Thymus (tissue), 11 donors: ENCODE results near the gene TTC3. TPM values are rescaled to one million over a fixed set of nuclear protein-coding genes. Genes with fewer than 3 reads are reported as not detected.

ENCODE experiments used
- DNase-seq, 9 donors: peaks; one replicate each; pipeline ENCODE4 v3.0.0-alpha.2; 2013; ENCODE audit warnings: low spot score in 9 of 9, low read depth in 6 of 9, missing footprints in 1 of 9
- H3K27ac ChIP-seq, 2 donors: one replicate each; pipeline ENCODE4 v1.5.1; 2013; ENCODE audit warnings: control low read depth in 1 of 2, low read depth in 1 of 2, low read length in 1 of 2, mild to moderate bottlenecking in 1 of 2, moderate library complexity in 1 of 2
- H3K27me3 ChIP-seq, 2 donors: one replicate each; pipeline ENCODE4 v1.5.1; 2013; ENCODE audit warnings: low read length in 1 of 2; ENCODE audit not compliant: control insufficient read depth in 2 of 2, insufficient read depth in 1 of 2
- H3K36me3 ChIP-seq, 2 donors: one replicate each; pipeline ENCODE4 v1.5.1; 2013; ENCODE audit warnings: low read length in 1 of 2, mild to moderate bottlenecking in 1 of 2, moderate library complexity in 1 of 2; ENCODE audit not compliant: control insufficient read depth in 2 of 2, insufficient read depth in 2 of 2
- H3K4me1 ChIP-seq, 2 donors: one replicate each; pipeline ENCODE4 v1.5.1; 2013; ENCODE audit warnings: low read length in 2 of 2; ENCODE audit not compliant: control insufficient read depth in 2 of 2, insufficient read depth in 2 of 2
- H3K4me3 ChIP-seq, 2 donors: one replicate each; pipeline ENCODE4 v1.5.1; 2013; ENCODE audit warnings: low read length in 2 of 2, control low read depth in 1 of 2, mild to moderate bottlenecking in 1 of 2
- H3K9me3 ChIP-seq, 2 donors: one replicate each; pipeline ENCODE4 v1.5.1; 2013; ENCODE audit warnings: low read length in 1 of 2, mild to moderate bottlenecking in 1 of 2; ENCODE audit not compliant: control insufficient read depth in 2 of 2, insufficient read depth in 1 of 2
- WGBS: extraction: QIAGEN DNeasy Blood & Tissue Kit; methylation state at CpG from one replicate; pipeline ENCODE4 v1.1.7; 2013; 5-methylcytosine and 5-hydroxymethylcytosine counted together
- polyA plus RNA-seq: library from polyadenylated mRNA; stranded (reverse); fragments of 200-250 nt; gene quantifications from one replicate; pipeline ENCODE4 v1.2.3, GENCODE V29; 2013
- total RNA-seq: library from RNA; stranded (reverse); fragments of 120-200 nt; gene quantifications from one replicate; pipeline ENCODE4 v1.2.4, GENCODE V29; 2013
- donor health status: healthy.

TTC3 gene
- total and polyA plus RNA-seq, 2 donors: 37.7 to 80.2 TPM

GRCh38 chr21:37036177-37036576 lies 36.9 kb upstream of the TTC3 start:
- WGBS: 97% methylated on average over 4 of the region's 4 CpGs
- Histone ChIP-seq H3K27ac (no peak overlapping the region), H3K36me3 (no peaks in the 10 kb centered on the region), H3K27me3 (no peaks in the 10 kb centered on the region), H3K4me1 (no peaks in the 10 kb centered on the region), H3K4me3 (no peak overlapping the region), H3K9me3 (no peaks in the 10 kb centered on the region)
- no peak for DNase-seq

GRCh38 chr21:37039411-37040075 lies 33.5 kb upstream of the TTC3 start:
- no peak overlapping the region for H3K4me3 ChIP-seq
- no peak overlapping the region for H3K27ac ChIP-seq
- 95% methylated on average over 9 of the region's 9 CpGs for WGBS

GRCh38 chr21:37040212-37040611 lies 32.8 kb upstream of the TTC3 start:
- Histone ChIP-seq H3K4me3 (no peak overlapping the region), H3K4me1 (peaks cover 0 to 14% of the 10 kb centered on the region in 2 donors), H3K9me3 (no peaks in the 10 kb centered on the region), H3K27me3 (no peaks in the 10 kb centered on the region), H3K27ac (no peak overlapping the region), H3K36me3 (no peaks in the 10 kb centered on the region)
- DNase-seq: no peak
- WGBS: 96% methylated on average over 3 of the region's 3 CpGs

More at GRCh38 chr21:37039411-37040075, 33.5 kb upstream of the TTC3 start:
- H3K36me3 ChIP-seq: no peaks in the 10 kb centered on the region
- no peak for DNase-seq
- no peaks in the 10 kb centered on the region for H3K9me3 ChIP-seq
- H3K27me3 ChIP-seq: no peaks in the 10 kb centered on the region
- peaks cover 0 to 7% of the 10 kb centered on the region in 2 donors for H3K4me1 ChIP-seq

DNA sequence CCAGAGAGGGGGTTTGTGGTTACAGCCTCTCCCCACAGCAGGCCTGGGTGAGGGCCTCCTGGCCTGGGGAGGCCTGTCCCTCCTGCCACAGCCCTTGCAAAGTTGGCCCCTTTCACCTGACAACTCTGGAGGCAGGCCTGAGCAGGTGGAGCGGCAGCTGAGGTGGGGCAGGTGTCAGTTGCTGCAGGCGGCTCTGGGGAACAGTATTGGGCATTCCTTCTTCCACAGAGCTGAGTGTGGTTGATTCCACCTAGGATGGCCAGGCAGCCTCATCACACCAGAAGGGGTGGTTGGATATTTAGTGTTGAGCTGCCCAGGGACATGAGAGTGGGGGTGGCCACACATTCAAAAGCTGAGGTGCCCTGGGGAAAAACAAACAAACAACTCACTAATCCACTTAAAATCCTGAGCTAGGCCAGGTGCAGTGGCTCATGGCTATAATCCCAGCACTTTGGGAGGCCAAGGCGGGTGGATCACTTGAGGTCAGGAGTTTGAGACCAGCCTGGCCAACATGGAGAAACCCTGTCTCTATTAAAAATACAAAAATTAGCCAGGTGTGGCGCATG lies 31.3 kb upstream of the TTC3 start:
- Histone ChIP-seq H3K36me3 (no peaks in the 10 kb centered on the region), H3K27ac (no peak overlapping the region), H3K4me1 (peaks cover 0 to 16% of the 10 kb centered on the region in 2 donors), H3K27me3 (no peaks in the 10 kb centered on the region), H3K4me3 (no peak overlapping the region), H3K9me3 (no peaks in the 10 kb centered on the region)
- no peak for DNase-seq
- WGBS: 96% methylated on average over 4 of the region's 4 CpGs

DNA sequence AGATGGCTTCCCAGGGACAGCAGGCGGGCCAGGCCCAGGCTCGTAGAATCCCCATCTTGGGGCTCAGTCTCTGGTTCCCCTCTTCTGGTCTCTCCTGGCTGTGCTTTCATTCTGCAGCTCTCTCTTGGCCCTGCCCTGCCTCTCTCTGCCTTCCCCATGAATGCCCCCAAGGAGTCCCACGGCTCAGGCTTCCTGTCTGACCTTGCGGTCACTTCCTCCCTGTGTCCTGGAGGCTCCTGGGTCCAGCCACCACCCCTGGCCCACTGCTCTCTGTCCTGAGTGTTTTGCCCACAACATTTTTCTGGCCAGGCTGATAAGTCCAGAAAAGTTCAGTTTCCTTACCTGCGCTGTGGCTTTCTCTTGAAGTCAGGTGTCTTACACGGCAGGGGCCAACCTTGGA lies 29.2 kb upstream of the TTC3 start:
- Histone ChIP-seq H3K36me3 (no peaks in the 10 kb centered on the region), H3K27ac (no peak overlapping the region), H3K4me1 (peaks cover 0 to 16% of the 10 kb centered on the region in 2 donors), H3K27me3 (no peaks in the 10 kb centered on the region), H3K4me3 (no peak overlapping the region), H3K9me3 (no peaks in the 10 kb centered on the region)
- WGBS: 83% methylated on average over 6 of the region's 6 CpGs
- DNase-seq: no peak

GRCh38 chr21:37044643-37045042 lies 28.4 kb upstream of the TTC3 start:
- Histone ChIP-seq H3K4me3 (no peak overlapping the region), H3K27me3 (no peaks in the 10 kb centered on the region), H3K27ac (no peak overlapping the region), H3K9me3 (no peaks in the 10 kb centered on the region), H3K36me3 (no peaks in the 10 kb centered on the region), H3K4me1 (peaks cover 0 to 16% of the 10 kb centered on the region in 2 donors)
- 93% methylated on average over 3 of the region's 3 CpGs for WGBS
- no peak for DNase-seq

GRCh38 chr21:37045149-37045548 lies 27.9 kb upstream of the TTC3 start:
- 3% methylated on average over 6 of the region's 6 CpGs for WGBS
- Histone ChIP-seq H3K27ac (no peak overlapping the region), H3K27me3 (no peaks in the 10 kb centered on the region), H3K36me3 (no peaks in the 10 kb centered on the region), H3K9me3 (no peaks in the 10 kb centered on the region), H3K4me3 (no peak overlapping the region), H3K4me1 (peaks cover 0 to 16% of the 10 kb centered on the region in 2 donors)
- DNase-seq: peak in 8 of 9 donors; percentile 18 to 71 (median 28)

DNA sequence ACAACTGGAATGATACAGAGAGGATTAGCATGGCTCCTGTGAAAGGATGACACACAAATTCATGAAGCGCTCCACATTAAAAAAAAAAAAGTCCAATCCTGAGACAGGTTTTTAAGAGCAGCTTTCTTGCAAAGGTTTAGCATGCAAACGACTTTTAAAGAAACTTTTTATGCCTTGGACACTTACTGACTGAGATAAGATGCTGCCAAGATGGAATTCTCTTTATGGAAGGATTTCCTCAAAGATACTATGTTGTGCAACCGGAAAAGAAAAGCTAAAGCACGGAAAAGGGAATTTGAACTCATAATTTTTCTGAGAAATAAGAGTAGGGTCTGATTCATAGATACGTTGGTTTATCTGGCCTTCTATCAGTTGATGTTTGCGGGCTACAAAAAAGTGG lies 27.5 kb upstream of the TTC3 start:
- peaks cover 0 to 16% of the 10 kb centered on the region in 2 donors for H3K4me1 ChIP-seq
- H3K27ac ChIP-seq: no peak overlapping the region
- no peaks in the 10 kb centered on the region for H3K27me3 ChIP-seq
- H3K4me3 ChIP-seq: no peak overlapping the region
- whole genome bisulfite sequencing: 64% methylated on average over 6 of the region's 6 CpGs
- no peaks in the 10 kb centered on the region for H3K36me3 ChIP-seq
- no peak for DNase-seq
- no peaks in the 10 kb centered on the region for H3K9me3 ChIP-seq

- 97% methylated on average over 4 of the region's 4 CpGs for WGBS
- no peak for DNase-seq
- no peak overlapping the region for H3K4me3 ChIP-seq
- no peaks in the 10 kb centered on the region for H3K9me3 ChIP-seq
- no peaks in the 10 kb centered on the region for H3K36me3 ChIP-seq
- no peaks in the 10 kb centered on the region for H3K27me3 ChIP-seq
- no peak overlapping the region for H3K27ac ChIP-seq
- H3K4me1 ChIP-seq: peaks cover 0 to 16% of the 10 kb centered on the region in 2 donors
Measured at GRCh38 chr21:37047079-37047478, 26.0 kb upstream of the TTC3 start.
